ENCODE measurements around the gene NUP42.

GRCh38 chr7:23136216-23136615 is 45.6 kb upstream of the NUP42 start:
- TF ChIP-seq, protein P1, sequence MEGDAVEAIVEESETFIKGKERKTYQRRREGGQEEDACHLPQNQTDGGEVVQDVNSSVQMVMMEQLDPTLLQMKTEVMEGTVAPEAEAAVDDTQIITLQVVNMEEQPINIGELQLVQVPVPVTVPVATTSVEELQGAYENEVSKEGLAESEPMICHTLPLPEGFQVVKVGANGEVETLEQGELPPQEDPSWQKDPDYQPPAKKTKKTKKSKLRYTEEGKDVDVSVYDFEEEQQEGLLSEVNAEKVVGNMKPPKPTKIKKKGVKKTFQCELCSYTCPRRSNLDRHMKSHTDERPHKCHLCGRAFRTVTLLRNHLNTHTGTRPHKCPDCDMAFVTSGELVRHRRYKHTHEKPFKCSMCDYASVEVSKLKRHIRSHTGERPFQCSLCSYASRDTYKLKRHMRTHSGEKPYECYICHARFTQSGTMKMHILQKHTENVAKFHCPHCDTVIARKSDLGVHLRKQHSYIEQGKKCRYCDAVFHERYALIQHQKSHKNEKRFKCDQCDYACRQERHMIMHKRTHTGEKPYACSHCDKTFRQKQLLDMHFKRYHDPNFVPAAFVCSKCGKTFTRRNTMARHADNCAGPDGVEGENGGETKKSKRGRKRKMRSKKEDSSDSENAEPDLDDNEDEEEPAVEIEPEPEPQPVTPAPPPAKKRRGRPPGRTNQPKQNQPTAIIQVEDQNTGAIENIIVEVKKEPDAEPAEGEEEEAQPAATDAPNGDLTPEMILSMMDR (IDR thresholded peaks at IDR 0.05; ENCODE audit: insufficient read depth, low read depth, low read length) = no peak
- TF ChIP-seq EZH2 (IDR thresholded peaks at IDR 0.05; ENCODE audit: insufficient read depth, low read length) = no peak
